Femur (tissue), 1 donor: Measurements from ENCODE around the gene FCHSD2.

Experiments
- DNase-seq: peaks from one replicate; pipeline ENCODE4 v3.0.0-alpha.2; 2017

The FCHSD2 gene

DNA sequence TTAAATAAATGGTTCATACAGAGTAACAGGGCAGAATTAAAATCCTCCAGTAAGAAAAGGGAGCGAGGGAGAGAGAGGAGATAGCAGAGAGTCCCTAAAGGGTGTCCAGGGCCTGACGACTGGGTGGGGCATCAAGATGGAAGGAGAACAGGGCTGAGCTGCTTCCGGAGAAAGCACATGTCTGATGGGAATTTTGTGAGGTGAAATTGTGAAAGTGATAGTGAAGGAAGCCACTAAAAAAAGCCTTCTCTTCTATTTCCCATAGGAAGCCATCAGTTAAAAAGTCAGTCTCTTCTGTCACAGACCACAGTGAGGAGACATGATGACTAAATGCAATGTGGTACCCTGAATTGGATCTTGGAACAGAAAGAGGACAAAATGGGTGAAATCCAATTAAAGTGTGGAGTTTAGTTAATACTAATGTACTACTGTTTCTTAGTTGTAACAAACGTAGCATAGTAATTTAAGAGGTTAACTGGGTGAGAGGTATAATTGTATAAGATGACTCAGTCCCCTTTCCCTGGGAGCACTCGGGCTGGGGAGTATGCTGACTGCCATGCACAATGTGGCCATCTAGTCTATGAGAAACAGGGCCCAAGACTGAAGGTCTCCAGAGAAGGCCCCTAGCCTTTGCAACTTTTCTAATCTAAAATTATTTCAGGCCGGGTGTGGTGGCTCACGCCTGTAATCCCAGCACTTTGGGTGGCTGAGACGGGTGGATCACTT is 29.5 kb upstream of the FCHSD2 start:
- DNase-seq: no peak

DNA sequence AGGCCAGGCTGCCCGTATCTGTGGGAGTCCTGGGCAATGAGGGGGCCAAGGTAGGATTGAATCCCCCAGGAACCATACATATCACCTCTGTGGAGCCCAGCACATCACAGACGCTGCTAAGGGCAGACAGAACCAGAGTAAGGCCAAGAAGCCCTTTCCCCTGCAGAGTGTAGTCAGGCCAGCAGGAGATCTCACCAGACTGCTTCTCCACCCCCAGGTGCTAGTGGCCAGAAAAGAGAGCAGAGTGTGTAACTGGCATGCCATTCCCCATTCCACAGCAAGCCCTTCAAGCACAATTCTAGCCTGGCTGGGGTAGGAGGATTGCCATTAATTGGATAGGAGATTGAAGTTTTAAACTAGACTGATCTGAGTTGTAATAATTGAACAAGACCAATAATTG is 28.0 kb upstream of the FCHSD2 start:
- DNase-seq: no peak

DNA sequence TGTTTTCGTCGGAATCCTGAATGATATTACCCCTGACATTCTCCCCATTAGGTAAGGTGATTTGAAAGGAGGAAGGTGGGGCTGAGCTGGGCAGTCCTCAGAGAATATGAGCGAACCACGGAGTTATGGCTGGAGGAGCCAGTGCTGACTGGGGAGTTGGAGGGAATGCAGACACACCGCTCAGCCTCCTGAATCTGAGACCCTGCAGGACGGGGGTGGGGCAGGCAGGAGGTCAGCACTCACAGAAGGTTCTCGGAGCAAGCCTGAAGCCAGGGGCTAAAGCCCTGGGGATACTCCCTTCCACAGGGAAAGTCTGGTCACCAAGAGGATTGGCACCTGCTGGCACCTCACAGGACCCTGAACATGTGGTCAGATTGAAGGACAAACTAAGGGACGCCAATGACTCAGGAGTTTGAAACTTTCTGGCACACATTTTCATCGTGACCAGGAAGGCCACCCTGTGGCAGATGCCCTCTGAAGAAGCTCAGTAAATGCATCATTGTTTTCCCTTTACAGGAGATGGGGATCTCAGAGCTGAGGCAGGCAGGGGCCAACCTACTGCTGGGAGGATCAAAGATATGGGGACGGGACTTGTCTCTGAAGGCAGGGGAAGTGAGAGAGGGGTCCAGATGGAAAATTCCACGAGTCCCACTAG is 26.9 kb upstream of the FCHSD2 start:
- DNase-seq: no peak

DNA sequence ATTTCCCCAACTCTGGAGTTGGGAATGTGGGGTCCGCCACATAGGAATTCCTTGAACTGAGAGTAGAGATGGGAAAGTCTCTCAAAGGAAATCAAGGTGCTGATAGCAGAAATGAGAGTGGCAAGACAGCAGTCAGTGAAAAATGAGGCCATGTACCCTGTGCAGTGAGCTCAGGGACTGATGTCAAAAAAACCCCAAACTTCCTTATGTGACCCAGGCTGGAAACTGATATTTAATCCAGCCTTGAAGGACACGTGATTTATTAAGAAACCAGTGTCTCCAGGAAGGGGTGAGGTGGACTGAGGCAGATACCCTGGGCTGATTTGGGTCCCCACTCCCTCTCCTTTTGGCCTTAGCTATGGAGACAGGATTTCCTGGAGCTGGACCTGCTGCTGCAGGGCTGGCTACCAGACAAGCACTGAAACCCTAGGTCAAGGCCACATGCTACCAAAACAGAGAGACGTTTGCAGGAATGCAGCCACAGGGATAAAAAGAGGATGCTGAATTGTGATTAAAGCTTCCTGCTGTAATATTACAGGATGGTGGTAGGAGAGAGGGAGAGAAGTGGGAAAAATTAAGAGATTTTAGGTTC is 25.3 kb upstream of the FCHSD2 start:
- DNase-seq: no peak

DNA sequence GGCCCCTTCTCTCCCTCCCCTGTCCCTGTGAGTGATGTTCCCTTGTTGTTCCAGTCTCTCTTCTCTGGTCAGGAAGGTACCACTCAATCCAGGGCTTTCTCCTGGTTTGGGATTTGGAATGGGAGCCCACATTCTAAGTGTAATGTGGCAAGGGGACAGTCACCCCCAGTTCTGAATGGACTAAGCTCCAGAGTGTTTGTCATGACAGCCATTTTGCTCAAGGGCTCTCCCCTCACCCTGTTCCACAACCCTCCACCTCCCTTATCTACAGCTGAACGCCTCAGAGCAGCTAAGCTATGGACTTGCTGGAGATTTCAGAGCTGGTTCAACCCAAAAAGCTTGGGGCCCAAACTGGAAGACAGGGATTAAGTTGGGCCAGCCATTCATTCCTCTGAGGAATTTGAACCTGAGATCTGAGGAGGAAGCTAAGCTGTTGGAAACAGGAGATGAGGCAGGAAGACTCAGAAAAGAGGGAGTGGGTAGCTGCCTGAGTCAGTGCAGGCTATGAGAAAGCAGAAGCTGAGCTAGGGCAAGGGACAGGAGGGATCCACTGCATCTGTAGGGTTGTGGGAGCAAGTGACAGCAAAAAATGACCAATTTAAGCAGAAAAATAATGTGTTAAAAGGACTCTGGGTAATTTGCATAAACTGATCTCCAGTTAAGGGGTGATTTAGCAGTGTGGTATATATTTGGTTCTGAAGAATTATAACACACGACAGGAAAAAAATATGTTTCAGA is 22.9 kb upstream of the FCHSD2 start:
- DNase-seq: no peak

DNA sequence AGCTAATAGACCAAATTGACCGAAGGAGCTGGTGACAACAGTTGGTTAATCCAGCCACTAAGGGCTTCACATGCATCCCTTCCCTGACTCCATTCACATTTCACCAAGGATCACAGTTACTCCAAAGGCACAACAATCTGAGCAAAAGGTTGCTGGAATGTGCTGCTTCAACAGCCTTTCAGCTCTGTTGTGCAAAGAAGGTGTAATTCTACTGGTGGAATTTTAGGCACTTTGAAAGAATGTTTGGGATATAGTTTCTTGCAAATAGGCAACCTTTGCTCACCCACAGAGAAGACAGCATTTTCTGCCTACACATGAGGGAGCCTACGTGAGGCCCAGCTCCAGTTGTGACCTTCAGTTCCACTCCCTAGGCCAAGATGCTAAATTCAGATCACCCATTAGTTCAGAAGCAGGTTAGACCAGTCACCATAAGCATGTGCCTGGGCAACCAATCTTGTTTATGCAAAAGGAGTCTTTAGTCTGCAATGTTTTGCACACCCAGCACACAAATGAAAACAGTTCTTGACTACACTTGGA is 21.6 kb upstream of the FCHSD2 start:
- DNase-seq: no peak

DNA sequence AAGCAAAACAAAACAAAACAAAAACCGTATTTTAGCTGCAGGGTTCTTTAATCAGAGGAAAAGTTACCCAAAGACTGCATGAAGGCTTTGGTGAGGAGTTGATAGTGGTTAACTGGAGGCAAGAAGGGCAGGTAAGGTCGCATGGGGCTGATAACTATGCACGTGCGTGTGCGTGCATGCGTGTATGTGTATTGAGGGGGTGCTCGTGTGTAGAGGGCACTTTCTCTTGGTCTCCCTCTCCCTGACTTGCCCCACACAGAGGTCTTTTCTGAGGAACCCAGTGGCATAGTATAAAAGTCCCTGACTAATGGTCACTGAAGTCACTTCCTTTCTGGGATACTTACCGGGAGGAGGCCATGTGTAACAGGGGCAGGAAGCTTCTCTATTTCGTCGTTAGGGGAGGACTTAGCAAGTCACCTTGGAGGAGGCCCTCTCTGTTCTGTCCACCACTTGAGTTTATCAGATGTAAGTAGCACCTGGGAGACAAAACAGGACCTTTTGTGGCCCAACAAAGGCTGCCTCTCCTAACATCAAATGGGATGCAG is 20.1 kb upstream of the FCHSD2 start:
- DNase-seq: no peak

DNA sequence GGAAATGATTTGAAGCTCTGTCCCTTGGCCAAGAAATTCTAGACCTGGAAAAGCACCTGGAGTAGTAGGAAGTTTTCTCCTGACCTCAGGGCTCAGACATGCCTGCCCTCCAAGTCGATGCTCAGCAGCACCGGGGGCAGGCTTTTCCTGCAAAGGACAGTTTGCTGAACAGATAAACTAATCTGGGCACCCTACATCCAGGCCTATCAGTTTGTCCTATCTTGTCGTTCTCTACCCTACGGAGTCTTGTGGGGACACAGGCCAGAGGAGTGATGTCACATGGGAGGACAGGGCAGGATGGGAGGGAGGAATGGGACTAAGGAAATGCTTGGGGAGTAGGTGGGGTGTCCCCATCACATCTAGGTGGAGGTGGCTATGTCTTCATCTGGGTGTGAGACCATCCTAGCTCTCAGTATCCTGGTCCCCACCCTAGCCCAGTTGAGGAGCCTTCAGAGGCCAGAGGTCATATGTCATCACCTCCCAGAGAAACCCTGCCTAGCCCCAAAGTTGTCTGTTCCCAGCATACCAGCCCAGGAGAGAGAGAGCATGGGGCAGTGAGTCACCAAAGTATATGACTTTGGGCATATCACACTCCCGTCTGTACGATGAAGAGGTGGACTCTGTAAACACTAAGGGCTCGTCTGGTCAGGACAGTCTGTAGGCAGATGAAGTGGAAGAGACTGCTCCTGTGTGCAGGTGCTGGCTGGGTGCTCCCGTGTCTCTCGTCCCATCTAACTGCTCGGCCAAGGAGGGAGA is 18.1 kb upstream of the FCHSD2 start:
- peak; percentile 4 for DNase-seq

DNA sequence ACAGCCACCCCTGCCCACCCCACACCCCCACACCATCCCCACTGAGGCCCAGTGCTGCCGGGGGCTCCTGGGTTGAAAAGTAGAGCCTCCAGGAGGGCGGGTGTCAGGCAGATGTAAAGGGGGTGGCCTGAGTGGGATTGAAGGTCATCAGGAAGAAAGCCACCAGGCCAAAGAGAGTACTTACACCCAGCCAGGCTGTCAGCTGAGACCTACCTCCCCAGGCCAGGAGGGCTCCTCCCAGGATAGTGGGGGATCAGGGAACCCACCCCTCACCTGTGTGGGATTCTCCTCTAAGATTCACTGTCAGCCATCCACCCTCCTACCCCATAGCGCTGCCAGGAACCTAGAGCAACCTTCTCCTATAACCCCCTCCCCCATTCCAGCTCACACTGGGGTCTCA is 17.2 kb upstream of the FCHSD2 start:
- DNase-seq: peak; percentile 8

DNA sequence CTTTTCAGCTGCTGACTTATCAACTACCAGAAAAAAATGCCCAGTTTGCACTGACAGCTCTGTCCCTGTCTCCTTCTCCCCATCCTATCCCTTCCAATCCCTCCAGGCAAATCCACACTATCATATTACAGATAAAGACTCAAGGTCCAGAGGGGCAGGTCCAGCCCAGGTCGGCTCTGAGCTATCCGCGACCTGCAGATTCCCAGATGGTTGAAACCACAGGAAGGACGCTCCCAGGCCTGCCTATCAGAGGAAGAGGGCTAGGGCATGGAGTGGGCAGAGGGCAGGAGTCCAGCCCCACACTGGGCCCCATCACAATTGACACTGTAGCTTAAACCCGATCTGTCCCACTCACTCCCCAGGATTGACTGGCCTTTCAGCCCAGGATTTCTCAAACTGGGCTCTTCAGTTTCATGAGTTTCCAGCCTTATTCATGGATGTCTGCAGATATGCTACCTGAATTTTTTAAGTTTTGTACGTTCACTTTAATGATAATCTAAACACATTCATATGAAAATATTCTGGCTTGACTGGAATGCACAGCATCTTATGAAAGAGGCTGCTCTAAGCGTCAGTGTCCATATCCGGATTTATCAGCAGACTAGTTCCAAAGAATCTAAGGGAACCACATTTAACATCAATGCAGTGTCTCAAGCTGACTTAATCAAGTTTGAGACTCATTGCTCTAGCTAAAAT is 16.4 kb upstream of the FCHSD2 start:
- peak; percentile 18 for DNase-seq

DNA sequence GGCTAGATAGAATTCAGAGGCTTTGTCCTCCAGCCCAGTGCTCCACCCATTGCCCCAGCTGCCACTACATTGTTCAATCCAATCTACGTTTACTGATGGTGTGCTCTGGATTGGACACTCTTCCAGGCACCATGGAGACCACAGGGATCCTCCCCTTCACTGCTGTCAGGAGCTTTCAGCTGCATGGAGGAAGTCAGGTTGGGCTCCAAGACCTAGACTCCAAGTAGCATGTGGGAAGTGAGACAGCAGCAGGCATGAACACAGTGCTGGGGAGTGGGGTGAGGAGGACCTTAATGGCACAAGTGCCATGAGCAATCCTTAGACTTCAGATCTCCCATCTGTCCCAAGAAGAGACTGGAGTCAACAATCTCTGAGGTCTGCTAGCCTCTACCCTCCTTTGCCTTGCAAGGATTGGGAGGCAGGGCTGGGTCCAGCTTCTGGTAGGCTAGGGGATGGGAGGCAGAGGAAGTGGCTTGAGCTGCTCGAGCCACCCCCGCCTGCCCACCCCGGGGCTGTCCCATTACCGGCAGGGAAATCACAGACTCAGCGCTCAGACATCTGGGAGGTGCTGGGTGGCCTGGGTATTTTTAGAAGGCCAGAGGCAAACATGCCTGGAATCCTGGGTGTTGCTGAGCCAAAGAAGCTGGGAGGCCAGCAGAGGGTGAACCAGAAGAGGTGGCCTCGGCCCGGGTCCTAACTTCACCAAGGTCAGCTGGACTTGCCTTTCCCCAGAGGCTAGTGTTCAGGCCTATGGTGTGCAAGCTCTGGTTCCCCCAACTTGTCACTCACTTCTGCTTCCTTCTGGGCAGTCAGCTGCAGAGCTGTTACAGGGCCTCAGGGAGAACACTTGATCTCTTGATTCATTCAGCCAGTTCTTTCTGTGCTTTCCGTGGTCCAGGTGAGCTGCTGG is 15.2 kb upstream of the FCHSD2 start:
- DNase-seq: peak; percentile 75

DNA sequence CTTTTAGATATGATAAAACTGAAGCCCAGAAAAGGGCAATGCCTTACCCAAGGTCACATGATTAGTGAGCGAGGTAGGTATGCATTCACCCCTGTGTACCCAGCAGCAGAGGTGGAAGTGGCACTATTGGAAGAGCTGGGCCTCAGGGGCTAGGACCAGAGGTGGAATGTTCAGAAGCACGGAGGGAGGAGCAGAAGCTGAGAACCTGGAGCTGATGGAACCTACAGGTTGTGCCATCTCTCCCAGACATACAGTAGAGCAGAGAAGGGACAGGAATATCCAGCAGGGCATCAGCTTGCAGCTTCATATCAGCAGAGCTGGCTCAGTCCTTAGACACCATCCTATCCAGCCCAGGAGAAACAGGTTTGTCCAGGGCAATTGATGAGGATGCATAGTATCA is 14.6 kb upstream of the FCHSD2 start:
- no peak for DNase-seq

DNA sequence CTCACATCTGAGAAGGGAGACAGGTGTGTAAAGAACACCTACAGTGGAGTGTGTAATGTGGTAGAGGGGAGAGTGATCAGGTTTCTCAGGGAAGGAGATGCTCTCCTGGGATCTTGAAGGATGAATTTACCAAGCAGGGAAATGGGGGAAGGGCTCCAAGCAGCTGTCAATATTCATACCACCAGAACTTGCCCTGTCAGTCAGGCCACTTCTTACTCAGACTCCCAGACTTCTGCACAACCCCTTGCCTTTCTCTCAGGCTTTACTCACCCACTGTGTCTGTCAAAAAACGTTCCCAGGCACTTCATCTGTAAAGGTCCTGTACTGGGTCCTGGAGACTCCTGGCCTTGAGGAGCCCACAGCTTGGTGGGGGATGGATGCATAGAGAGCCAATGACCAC is 14.0 kb upstream of the FCHSD2 start:
- DNase-seq: peak; percentile 1

DNA sequence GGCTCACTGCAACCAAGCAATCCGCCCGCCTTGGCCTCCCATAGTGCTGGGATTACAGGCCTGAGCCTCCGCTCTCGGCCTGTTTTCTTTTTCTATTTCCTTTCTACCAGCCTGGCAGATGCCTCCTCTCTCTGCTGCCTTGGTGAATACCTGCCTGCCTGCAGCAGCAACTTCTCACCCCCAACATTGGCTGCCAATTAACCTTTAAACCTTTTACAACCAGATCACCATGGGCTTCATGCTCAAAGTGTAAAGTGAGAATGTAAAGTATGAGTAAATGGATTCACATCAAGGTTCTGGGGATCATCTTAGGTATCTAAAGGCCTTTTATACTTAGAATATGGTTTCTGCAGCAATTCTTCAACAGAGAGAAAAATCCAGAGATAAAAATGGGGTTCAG is 13.0 kb upstream of the FCHSD2 start:
- DNase-seq: no peak

DNA sequence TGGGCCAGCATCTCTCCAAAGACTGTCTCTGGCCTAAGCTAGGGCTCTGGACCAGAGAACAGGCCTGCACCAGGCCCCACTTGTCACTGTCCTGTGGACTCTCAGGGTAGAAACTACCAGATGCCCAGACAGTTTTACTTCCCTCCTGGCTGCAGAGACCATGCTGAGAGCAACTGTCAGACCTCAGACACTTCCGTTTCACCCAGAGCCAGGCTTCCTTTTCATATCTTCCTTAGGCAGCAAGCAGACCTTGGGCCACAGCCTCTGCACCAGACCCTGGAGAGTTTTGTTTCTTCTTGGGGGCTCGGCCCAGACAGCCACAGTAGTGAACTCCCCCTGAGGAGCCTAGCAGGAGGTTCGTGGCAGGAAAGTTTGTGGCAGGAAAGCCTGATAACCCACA is 12.1 kb upstream of the FCHSD2 start:
- DNase-seq: peak; percentile 51

DNA sequence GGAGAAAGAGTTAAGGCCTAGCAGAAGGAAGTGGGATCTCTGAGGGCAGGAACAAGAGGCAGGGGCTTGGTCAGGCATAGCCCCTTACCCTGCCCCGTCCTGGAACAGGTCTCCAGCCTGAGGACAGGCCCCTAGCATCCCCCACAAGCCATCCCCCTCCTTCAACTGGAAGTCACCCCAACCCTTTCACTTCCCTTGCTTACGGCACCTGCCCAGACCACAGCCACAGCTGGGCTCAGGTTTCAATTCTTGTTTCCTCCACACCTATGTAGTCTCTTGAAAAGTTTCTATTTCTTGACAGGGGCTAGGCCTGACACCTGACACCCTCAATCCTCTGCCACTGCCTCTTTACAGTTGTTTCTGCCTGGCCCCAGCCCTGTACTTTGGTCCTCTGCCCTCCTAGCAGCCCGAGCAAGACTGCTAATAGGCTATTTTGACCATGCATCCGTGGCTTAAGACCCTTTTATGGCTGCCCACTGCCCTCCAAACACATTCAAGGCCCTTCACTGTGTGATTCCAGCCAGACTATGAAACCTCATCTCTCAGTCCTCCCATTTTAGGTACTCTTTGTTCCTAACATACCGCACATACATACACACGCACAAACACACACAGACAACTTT is 10.9 kb upstream of the FCHSD2 start:
- DNase-seq: peak; percentile 41

DNA sequence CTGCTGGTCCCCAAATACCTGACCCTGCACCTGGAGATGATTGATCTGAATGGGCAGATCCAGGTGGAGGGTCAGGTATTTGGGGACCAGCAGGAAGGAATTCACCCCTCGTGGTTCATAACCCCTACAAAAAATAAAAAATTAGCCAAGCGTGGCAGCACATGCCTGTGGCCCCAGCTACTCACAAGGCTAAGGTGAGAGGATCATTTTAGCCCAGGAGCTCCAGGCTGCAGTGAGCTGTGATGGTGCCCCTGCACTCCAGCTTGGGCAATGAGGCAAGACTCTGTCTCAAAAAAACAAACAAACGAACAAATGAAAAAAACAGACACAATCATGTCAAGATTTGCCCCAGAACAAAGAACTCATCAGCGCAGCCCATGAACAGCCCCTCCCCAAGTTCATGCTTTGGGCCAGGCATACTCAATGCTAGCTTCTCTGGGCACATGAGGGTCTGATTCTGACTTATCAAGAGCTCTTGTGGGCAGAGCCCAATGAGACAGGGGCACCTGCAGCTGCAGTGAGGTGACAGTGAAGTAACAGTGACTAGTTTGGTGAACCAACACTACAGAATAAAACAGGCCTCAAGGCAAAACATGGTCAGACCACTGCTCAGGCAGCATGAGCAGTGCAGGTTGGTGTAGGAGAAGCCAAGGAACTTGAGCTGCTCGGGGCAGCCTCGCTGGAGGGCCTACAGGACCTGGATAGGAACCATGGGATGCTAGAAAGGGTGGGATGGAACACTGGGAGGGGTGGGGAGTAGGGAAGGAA is 10.2 kb upstream of the FCHSD2 start:
- peak; percentile 16 for DNase-seq

DNA sequence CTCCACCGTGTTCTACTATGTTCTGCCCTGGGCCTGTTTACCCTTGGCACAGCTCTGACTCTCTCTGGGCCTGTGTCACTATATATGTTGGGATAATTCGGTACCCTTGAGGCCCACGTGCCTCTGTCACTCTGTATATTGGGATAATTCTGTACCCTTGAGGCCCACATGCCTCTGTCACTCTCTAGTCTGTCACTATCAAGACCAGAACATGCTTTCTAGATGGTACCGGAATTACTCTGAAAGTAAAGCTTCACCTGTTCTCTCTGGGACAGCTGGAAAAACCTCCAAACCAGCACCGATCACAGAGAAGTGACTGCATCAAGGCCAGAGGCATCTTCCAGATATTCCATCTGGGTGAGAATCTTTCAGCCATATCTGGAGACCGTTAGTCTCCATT is 9.3 kb upstream of the FCHSD2 start:
- peak; percentile 13 for DNase-seq

DNA sequence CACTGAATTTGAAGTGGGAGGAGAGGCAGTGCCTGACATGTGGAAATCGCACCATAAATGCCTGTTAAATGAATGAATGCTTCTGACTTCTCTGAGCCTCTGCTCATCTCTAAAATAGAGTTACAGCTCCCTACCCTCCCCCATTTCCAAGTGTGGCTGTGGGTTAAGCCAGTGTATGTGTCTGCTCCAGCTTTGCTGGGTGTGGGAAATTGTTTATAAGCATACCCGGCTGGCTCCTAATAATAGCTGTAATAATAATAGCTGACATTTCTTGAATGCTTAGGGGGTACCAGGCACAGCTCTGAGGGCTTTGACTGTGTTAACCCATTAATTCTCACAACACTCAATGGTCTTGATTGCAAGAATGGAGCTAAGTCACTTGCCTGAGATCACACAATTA is 7.0 kb upstream of the FCHSD2 start:
- DNase-seq: no peak
